ENCODE data around the gene RBM25. TPM values are rescaled to one million over a fixed set of nuclear protein-coding genes. Genes with fewer than 3 reads are reported as not detected.

Gene RBM25
- total and polyA plus RNA-seq, 2 experiments from 2014 or later, result 42.3 to 52.2 TPM

- peaks cover 3% of the 10 kb centered on the region for H3K4me1 ChIP-seq (ENCODE audit: insufficient read depth)
- no peaks in the 10 kb centered on the region for H3K36me3 ChIP-seq (replicated peaks; ENCODE audit: insufficient read depth, low read depth)
- H3K27me3 ChIP-seq, result no peaks in the 10 kb centered on the region
- H3K9me3 ChIP-seq (ENCODE audit: low read depth), result no peaks in the 10 kb centered on the region
- no peak overlapping the region for H2AFZ ChIP-seq
- no peak overlapping the region for H3K4me2 ChIP-seq
- H3K79me2 ChIP-seq, result peaks cover 51% of the 10 kb centered on the region
- H3K27ac ChIP-seq, result no peak overlapping the region
- no peak overlapping the region for H3K4me3 ChIP-seq
- no peaks in the 10 kb centered on the region for H3K9me2 ChIP-seq (replicated peaks; ENCODE audit: insufficient read depth)
- DNase-seq (ENCODE audit: low spot score), result no peak
- no peak for TF ChIP-seq EZH2phosphoT487 (IDR thresholded peaks at IDR 0.05; ENCODE audit: low read depth, severe bottlenecking, unreplicated experiment)
- no peak for TF ChIP-seq EZH2 (IDR thresholded peaks at IDR 0.05; ENCODE audit: borderline replicate concordance)
- TF ChIP-seq, protein P1, sequence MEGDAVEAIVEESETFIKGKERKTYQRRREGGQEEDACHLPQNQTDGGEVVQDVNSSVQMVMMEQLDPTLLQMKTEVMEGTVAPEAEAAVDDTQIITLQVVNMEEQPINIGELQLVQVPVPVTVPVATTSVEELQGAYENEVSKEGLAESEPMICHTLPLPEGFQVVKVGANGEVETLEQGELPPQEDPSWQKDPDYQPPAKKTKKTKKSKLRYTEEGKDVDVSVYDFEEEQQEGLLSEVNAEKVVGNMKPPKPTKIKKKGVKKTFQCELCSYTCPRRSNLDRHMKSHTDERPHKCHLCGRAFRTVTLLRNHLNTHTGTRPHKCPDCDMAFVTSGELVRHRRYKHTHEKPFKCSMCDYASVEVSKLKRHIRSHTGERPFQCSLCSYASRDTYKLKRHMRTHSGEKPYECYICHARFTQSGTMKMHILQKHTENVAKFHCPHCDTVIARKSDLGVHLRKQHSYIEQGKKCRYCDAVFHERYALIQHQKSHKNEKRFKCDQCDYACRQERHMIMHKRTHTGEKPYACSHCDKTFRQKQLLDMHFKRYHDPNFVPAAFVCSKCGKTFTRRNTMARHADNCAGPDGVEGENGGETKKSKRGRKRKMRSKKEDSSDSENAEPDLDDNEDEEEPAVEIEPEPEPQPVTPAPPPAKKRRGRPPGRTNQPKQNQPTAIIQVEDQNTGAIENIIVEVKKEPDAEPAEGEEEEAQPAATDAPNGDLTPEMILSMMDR (IDR thresholded peaks at IDR 0.05; ENCODE audit: poor library complexity), result no peak
- no peaks in the 10 kb centered on the region for H4K20me1 ChIP-seq (ENCODE audit: insufficient read depth, poor library complexity, severe bottlenecking)
Measured at GRCh38 chr14:73153272-73153671, 94.9 kb downstream of the RBM25 start.

- Histone ChIP-seq H3K4me1 (ENCODE audit: insufficient read depth) (no peaks in the 10 kb centered on the region), H3K9me2 (replicated peaks; ENCODE audit: insufficient read depth) (no peaks in the 10 kb centered on the region), H3K79me2 (peaks cover 26% of the 10 kb centered on the region), H2AFZ (no peak overlapping the region), H3K36me3 (replicated peaks; ENCODE audit: insufficient read depth, low read depth) (no peaks in the 10 kb centered on the region), H4K20me1 (ENCODE audit: insufficient read depth, poor library complexity, severe bottlenecking) (no peaks in the 10 kb centered on the region), H3K9me3 (ENCODE audit: low read depth) (no peaks in the 10 kb centered on the region), H3K4me3 (no peak overlapping the region), H3K4me2 (no peak overlapping the region), H3K27ac (no peak overlapping the region), H3K27me3 (no peaks in the 10 kb centered on the region)
- 95% methylated on average over 11 of the region's 11 CpGs for WGBS (ENCODE audit: low lambda C conversion rate, missing lambda C conversion rate)
- no peak for TF ChIP-seq EZH2 (IDR thresholded peaks at IDR 0.05; ENCODE audit: borderline replicate concordance)
- no peak for TF ChIP-seq EZH2phosphoT487 (IDR thresholded peaks at IDR 0.05; ENCODE audit: low read depth, severe bottlenecking, unreplicated experiment)
- TF ChIP-seq, protein P1 (IDR thresholded peaks at IDR 0.05; ENCODE audit: poor library complexity), result no peak
- no peak for DNase-seq (ENCODE audit: low spot score)
Measured at GRCh38 chr14:73162251-73162650, 103.9 kb downstream of the RBM25 start.

DNA sequence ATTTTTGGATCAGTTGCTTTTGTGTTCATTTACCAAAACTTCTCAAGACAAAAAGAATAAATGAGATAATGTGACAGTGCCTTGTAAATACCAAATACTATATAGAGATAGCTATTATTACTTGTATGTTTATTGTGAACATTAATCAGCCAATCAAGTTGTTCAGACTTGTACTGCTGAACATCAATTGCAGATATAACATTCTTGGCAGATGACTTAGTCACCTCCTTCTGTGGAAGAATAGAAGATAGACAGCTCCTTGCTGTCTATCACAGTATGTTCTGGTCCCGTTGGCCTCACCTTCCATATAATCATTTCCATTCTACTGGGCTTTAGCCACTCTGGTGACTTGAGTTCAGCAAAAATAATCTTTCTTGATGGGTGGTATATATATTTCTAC is 108.1 kb downstream of the RBM25 start:
- no peak for DNase-seq (ENCODE audit: low spot score)
- Histone ChIP-seq H4K20me1 (ENCODE audit: insufficient read depth, poor library complexity, severe bottlenecking) (no peaks in the 10 kb centered on the region), H2AFZ (no peak overlapping the region), H3K79me2 (no peaks in the 10 kb centered on the region), H3K27me3 (no peaks in the 10 kb centered on the region), H3K4me3 (no peak overlapping the region), H3K27ac (no peak overlapping the region), H3K9me2 (replicated peaks; ENCODE audit: insufficient read depth) (no peaks in the 10 kb centered on the region), H3K4me2 (no peak overlapping the region), H3K4me1 (ENCODE audit: insufficient read depth) (no peaks in the 10 kb centered on the region), H3K36me3 (replicated peaks; ENCODE audit: insufficient read depth, low read depth) (no peaks in the 10 kb centered on the region), H3K9me3 (ENCODE audit: low read depth) (no peaks in the 10 kb centered on the region)
- TF ChIP-seq EZH2 (IDR thresholded peaks at IDR 0.05; ENCODE audit: borderline replicate concordance), result no peak
- TF ChIP-seq, protein P1 (IDR thresholded peaks at IDR 0.05; ENCODE audit: poor library complexity), result no peak
- WGBS (ENCODE audit: low lambda C conversion rate, missing lambda C conversion rate), result 100% methylated on average over 1 of the region's 1 CpG

DNA sequence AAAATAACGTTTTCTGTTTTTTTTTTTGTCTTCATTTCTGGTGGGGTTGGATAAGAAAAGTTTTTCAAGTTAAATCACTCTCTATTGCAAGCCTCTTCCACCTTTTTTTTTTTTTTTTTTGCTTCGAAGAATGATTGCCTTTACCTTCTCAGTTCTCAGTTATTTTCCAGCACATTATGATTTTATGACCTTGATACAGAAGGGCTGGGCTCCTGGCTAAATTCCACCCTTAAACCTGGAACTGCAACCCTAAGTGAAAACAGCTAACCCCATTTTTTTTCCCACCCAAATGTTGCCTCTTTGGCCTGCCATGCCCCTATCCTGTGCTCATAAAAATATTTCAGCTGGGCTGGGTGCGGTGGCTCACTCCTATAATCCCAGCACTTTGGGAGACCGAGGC is 109.4 kb downstream of the RBM25 start:
- TF ChIP-seq, protein P1 (IDR thresholded peaks at IDR 0.05; ENCODE audit: poor library complexity), result no peak
- TF ChIP-seq EZH2 (IDR thresholded peaks at IDR 0.05; ENCODE audit: borderline replicate concordance), result no peak
- TF ChIP-seq EZH2phosphoT487 (IDR thresholded peaks at IDR 0.05; ENCODE audit: low read depth, severe bottlenecking, unreplicated experiment), result no peak
- H2AFZ ChIP-seq, result no peak overlapping the region
- H3K27me3 ChIP-seq, result no peaks in the 10 kb centered on the region
- no peak overlapping the region for H3K4me3 ChIP-seq
- H3K36me3 ChIP-seq (replicated peaks; ENCODE audit: insufficient read depth, low read depth), result no peaks in the 10 kb centered on the region
- no peak overlapping the region for H3K27ac ChIP-seq
- no peaks in the 10 kb centered on the region for H3K4me1 ChIP-seq (ENCODE audit: insufficient read depth)
- no peaks in the 10 kb centered on the region for H3K9me2 ChIP-seq (replicated peaks; ENCODE audit: insufficient read depth)
- DNase-seq (ENCODE audit: low spot score), result no peak
- H3K9me3 ChIP-seq (ENCODE audit: low read depth), result no peaks in the 10 kb centered on the region
- H3K4me2 ChIP-seq, result no peak overlapping the region
- H4K20me1 ChIP-seq (ENCODE audit: insufficient read depth, poor library complexity, severe bottlenecking), result no peaks in the 10 kb centered on the region
- H3K79me2 ChIP-seq, result no peaks in the 10 kb centered on the region
- WGBS (ENCODE audit: low lambda C conversion rate, missing lambda C conversion rate), result 88% methylated on average over 4 of the region's 4 CpGs
